CD4-positive, alpha-beta T cell treated with Interleukin-10 for 1 hour (primary cell): Measurements from ENCODE around the gene GPR157.
"Not testable (repeated sequence)": the region's sequence is repeated elsewhere in the genome, so short reads cannot be mapped to it uniquely, and the experiment has no call there.

Experiments
- DNase-seq: peaks from one replicate; pipeline ENCODE4 v3.0.0-alpha.2; 2020

The GPR157 gene

DNA sequence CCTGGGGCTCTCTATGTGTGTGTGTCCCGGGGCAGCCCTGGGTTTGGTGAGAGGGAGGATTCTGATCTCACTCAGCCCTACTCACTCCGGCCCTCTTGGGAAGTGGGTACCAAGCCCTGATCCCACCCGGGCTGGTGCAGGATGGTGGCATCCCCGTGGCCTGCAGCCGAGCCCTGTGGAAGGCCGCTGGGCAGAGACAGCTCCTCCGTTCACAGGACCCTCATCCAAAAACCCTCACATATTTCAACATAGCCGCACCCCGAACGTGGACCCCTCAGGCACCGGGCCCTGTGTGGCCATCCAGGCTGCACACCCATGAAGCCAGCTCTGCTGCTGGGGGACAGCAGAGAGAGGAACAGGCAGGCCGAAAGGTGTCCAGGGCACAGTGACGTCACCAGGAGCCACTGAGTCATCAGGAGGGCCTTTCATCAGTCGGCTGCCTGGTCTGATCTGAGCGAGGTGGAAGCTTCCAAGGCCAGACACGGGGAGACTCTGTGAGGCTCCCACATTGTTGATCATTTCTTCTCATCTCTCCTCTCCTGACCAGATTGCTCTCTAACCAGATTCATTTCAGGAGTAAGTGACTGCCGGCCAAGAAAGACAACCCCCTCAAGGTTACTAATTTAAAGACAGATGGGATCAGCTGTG, 16.2 kb upstream of the GPR157 start:
- no peak for DNase-seq

DNA sequence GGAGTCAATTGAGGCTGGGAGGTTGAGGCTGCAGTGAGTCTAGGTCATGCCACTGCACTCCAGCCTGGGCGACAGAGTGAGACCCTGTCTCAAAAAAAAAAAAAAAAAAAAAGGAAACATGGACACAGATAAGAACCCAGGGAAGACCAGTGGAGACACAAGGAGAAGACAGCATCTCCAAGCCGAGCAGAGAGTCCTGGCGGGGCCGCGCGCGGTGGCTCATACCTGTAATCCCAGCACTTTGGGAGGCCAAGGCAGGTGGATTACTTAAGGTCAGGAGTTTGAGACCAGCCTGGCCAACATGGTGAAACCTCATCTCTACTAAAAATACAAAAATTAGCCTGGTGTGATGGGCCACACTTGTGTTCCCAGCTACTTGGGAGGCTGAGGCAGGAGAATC, 15.6 kb upstream of the GPR157 start:
- not testable (repeated sequence) for DNase-seq

DNA sequence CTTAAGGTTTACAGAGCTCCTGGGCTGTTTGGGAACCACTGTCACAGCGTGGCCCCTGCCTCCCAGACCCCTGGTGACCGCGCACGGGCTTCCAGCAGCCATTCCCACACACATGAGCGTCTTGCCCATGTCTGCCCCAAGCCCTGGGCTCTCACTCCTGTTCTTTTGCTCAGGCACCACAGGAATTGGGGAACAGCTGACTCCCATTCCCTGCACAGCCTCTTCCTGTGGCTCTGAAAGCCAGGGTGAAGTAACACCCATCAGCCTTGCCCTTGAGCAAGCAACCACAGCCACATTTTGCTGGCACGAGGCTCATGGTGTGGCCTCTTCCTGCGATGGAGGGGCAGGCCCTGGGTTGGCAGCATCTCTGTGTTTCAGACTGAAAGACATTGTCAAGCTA, 14.3 kb upstream of the GPR157 start:
- no peak for DNase-seq

DNA sequence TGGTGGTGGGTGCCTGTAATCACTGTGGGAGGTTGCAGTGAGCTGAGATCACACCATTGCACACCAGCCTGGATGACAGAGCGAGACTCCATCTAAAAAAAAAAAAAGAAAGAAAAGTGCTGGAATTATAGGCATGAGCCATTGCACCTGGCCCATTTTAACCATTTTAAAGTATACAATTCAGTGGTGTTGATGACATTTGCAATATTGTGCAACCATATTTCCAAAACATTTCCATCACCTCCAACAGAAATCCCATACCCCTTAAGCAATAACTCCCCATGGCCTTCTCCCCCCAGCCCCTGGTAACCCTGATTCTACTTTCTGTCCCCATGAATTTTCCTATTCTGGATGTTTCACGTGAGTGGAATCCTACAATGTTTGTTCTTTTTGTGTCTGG, 11.0 kb upstream of the GPR157 start:
- no peak for DNase-seq

DNA sequence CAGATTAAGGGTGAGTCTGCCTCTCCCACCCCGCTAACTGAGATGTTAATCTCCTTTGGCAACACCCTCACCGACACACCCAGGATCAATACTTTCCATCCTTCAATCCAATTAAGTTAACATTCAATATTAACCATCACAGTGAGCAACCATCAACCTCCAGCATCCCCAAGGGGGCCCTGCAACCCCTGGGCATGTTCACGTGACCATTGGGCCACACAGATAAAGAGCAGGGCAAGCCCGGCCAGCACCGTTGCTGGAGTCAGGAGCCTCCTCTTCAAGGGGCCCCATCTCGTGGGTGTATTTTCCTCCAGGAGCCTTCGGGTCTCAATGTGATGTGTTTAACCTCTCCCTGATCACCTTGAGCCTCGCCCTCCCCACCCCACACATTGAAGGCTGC, 8.0 kb upstream of the GPR157 start:
- DNase-seq: no peak

DNA sequence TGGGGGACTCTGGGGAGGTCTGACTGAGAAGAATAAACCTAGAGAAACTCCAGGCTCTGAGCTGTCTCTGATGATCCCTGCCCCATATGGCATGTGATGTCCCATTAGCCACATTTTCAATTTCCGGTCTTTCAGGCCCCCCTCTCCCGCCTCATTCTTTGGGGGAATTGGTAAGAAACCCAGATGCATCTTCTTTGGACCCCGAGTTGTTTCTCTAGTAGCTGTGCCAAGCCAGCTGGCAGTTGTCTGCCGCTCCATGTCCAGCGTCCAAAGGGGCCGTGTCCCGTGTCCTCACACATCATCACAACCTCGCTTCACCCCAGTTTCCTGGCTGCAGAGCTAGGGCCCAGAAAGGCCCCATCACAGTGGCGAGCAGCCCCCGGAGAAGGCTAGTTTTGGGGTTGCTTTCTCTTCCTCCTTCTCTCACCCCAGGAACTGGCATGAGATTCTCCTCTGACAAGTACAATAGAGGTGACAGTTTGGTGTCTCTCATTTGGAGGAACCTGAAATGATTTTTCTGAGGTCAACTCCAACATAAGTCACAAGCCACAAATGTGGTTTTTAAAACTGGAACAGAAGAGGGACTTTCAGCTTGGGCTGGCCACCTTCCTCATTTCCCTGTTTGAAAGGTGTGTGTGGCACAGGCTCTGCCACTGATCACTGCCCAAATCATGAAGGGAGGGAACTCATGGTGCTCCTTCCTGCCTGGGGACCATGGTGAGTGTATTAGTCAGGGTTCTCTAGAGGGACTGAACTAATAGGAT, 6.4 kb upstream of the GPR157 start:
- peak; percentile 16 for DNase-seq

DNA sequence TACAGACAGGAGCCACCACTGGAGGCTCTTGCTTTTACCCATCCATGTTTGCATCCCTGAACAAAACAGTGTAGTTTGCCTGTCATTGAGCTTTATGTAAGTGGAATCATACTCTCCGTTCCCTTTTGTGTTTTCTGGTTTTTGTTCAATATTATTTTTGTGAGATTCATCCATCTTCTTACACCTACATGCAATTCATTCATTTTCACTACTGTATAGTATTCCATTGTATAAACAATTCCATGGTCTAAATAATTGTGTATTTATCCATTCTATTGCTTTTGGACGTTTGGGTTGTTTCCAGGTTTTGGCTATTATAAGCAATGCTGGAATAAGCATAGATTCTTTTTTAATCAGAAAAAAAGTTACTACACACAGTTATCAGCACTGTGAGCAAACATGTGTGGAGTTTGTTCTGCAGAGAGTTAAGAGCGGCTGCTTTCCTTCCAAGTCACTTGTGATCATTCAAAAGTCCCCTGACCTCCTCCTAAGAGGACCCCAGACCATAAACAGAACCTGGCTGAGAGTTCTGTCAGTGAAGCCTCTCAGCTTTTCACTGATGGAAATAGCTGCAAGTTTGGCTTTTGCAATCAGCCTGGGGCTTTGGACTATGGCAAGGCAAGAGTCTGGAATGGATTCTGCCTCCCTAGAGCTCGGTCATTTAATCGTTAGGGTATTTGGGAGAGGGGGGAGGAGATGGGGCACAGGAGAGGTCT, 5.1 kb upstream of the GPR157 start:
- no peak for DNase-seq

DNA sequence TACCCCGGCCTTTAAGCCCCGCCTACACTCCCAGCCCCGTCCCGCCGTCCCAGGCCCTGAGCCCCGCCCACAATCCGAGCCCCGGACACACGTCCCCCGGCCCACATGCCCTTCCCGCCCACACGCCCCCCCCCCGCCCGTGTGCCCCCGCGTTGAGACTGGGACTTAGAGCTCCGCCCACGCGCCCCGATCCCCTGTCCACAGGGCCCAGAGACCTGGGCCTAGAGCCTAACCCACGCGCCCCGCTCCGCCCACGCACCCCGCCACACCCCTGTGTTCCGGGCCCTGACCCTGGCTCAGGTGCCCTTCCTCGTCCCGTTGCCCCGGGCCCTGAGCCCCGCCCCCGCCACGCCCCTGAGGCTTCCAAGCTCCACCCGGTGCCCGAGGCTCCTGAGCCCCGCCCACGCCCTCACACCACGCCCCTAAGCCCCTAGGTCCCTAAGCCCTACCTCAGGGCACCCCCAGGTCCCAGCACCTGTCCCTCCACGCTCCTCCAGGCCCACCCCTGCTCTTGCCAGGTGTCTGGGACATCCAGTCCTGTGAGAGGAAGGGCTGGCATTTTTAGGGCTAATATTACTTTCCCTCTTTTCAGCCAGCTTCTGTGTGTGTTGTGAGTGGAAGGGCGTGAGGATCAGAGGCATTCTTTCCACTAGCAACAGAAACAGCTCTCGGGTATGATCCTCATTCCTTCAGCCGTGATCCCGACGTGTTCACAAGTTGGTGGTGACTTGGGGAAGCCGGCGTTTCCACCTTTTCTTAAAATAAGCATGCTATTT, 552 bp upstream of the GPR157 start:
- DNase-seq: peak; percentile 90

DNA sequence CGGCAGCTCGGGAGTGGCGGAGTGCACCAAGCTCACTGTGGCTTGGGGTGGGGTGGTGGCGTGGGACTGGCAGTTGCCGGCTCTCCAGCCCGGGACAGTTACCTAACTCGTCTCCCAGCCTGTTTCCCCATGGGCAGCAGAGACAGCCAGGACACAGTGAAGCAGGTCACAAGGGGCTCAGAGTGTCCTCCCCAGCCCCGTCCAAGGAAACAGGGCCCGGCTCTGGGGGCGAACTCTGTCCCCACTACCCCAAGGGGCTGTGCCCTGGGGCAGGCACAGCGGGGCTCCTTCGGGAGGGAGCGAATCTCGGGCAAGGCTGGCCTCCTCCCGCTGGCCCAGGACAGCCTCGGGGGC, 759 bp downstream of the GPR157 start:
- DNase-seq: no peak

DNA sequence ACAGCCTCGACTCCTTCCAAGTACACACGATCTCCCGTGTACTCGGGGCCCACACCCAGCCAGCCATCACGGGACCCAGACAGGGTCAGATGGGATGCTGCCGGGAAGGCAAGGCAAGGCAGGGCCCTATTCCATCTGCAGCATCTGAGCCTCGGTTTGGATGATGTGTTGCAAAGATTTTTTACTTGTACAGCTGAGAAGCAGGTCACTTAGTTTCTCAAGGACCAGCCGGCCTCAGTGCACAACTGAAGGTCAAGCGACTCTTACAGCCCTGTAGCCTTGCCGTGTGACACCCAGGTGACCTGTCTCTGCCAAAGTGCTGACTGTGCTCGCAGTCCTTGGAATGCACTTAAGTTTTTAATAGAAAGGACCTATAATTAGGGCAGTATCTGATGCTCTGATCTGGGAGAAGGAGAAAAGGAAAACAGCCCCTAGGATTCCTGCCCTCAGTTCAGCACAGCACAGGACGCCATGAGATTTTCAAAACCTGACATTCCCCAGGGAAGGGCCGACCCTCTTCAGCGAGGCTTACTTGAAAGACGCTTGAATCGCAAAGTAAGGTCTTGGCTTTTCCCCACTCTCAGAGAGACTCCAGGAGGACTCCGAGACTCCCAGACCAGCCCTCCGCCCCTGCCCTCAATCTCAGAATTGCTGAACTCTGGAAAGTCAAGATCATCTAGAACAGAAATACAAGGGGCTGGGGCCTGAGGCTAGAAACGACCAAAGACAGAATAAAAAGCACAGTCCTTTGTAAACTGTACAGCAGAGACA, 1.3 kb downstream of the GPR157 start:
- no peak for DNase-seq

DNA sequence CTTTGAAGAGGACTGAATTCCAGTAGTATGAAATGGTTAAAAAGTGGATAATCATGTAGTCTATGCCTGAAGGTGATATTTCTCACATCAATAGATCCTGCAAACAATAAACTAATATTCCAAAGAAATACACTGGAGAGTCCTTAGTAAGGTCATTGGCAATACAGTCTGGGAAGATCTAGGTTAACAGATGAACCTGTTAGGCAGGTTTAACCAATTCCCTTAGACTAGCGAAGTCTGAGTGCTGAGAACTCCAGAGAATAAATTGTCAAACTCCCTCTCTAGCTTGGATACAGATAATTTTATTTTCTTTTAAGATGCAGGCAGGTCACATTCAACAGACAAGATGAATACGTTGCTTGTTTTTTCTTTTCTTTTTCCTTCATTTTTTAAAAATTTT, 2.4 kb downstream of the GPR157 start:
- no peak for DNase-seq

DNA sequence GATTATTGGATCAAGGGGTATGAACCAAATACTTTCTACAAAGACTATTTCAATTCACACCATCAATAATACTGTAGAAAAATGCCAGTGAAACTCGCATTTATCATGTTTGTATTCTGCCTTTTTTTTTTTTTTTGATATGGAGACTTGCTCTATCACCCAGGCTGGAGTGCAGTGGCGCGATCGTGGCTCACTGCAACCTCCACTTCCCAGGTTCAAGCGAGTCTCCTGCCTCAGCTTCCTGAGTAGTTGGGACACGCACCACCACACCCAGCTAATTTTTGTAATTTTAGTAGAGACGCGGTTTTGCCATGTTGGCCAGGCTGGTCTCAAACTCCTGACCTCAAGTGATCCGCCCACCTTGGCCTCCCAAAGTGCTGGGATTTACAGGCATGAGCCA, 3.1 kb downstream of the GPR157 start:
- not testable (repeated sequence) for DNase-seq

DNA sequence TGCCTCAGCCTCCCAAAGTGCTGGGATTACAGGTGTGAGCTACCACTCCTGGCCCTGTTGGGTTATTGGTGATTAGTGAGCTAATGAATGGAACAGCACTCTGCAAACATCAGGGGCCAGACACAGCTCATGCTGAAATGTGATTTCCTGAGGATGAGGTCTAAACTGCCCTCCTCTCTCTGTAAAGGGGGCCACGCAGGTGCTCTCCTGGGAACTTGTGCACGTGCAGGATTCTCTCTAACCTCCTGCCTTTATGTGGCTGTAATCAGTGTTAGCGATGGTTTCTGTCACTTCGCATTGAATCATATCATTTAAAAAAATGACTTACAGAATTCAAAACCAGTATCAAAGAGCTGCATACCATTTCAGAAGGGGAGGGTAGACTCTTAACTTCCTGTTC, 3.6 kb downstream of the GPR157 start:
- no peak for DNase-seq

DNA sequence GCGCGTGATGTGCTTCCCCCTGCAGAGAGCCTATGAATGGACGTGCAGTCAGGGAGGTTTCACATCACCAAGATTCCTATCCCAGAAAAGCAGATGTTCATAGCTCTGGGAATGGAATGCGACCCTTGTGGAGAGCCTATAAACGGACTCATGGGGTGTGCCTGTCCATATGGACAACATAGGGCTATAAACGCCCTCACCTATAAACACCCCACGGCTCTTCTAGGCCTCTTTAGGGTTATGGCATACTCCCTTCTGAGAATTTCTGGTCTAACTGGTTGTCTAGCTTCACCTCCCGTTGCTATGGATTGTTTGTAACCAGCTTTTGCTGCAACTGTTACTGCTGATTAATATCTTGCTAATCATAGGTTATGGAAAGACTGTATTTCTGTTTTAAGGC, 4.5 kb downstream of the GPR157 start:
- not testable (repeated sequence) for DNase-seq

DNA sequence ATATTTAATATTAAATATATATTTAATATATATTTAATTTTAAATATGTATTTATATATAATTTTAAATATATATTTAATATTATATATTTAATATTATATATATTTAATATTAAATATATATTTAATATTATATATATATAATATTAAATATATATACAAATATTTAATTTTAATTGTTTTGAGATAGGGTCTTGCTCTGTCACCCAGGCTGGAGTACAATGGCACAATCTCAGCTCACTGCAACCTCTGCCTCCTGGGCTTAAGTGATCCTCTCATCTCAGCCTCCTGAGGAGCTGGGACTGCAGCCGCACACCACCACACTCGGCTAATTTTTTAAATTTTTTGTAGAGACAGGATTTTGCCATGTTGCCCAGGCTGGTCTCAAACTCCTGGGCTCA, 5.2 kb downstream of the GPR157 start:
- DNase-seq: not testable (repeated sequence)

DNA sequence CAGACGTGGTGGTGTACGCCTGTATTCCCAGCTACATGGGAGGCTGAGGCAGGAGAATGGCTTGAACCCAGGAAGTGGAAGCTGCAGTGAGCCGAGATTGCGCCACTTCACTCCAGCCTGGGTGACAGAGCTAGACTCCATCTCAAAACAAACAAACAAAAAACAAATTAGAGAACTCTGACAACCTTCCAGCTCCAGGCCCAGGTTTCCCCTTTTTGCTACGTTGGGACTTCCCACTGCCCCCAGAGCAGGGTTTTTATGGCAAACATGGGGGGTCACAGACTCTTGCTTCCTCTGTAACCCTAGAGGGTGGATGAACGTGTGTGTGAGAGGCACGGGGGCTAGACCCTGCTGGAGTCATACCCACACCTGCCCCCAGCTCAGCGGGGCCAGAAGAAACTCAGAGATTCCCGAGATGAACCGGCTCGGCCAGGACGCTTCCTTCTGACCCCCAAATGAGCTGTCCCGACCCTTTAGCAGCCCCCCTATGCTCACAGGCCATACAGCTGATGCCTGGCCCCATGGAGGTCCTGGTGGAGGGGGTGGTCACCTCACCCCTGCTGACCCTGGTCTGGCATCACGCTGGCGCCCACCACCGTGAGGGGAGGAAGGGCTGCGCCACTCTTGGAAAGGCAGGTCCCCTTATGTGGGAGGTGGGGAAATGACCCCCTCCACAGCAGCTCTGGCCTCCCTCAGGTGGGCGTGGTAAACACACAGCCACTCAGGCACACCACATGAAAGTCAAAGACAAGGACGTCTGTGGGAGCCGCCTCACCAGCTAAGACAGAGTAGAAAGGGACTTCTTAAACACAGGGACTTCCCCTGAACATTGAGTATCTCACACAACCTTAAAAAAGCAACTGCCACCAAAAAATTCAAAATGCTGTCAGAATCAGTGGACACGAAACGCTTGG, 7.1 kb downstream of the GPR157 start:
- peak; percentile 56 for DNase-seq

DNA sequence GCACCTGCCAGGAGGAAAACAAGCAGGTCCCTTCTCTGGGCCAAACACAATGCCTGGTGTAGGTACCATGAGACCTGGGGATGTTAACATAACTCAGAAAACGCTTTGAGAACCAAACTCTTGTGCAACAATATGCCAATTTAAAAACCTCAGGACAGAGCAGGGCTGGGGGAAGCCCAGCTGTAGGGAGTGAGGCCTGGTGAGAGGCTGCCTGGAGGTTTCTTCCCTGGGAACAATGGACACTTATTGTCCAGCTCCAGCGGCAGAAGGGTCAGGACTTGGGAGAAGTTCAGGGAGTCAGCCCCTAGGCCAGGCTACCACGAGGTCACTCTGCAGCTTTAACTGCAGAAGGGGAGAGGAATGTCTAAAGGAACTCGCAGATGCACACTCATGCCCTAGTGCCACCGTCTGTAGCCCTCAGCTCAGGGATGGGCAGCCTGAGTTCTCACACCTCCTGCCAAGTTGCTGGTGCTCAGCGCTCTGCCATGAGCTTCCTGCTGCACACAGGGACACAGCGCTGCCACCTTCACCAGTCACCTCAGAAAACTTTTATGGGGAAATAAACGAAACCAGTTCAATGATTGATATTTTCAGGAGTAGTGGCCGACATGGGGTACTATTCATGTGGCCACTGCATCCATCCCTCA, 8.5 kb downstream of the GPR157 start:
- no peak for DNase-seq

DNA sequence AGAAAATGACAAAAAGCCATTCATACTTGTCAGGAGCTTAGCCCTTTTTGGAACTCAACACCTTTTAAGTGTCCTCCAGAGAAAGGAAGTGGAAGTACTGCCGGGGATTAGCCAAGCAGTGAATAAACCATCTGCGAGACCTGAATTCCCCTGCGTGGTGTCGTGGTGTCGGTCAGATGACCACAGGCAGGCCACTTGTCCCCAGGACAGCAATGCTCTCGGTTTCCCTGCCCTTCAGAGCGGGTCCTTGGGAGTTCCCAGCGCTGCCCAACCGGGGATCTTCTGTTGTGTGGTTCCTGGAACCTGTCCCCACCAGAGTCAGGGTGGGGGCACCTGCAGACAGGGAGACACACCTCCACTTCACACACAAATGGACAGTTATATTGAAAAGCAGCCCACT, 9.2 kb downstream of the GPR157 start:
- DNase-seq: no peak

DNA sequence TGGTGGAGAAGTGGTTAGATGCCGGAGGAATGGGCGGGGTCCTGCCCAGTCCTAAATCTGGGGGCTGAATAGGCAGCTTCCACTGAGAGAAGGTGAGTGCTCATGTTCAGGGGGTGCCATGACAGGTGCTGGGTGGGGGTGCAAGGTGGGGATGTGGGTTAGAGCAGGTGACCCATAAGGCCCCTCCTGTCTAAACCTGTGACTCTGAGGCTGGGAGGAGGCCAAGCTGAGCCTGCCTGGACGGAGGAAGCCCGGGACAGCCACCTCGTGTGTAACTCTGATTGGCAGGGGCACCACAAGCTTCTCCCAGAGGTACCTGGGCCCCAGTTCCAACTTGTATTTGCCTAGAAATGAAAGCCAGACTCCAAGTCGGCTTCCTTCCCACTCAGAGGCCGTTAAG, 10.7 kb downstream of the GPR157 start:
- no peak for DNase-seq

DNA sequence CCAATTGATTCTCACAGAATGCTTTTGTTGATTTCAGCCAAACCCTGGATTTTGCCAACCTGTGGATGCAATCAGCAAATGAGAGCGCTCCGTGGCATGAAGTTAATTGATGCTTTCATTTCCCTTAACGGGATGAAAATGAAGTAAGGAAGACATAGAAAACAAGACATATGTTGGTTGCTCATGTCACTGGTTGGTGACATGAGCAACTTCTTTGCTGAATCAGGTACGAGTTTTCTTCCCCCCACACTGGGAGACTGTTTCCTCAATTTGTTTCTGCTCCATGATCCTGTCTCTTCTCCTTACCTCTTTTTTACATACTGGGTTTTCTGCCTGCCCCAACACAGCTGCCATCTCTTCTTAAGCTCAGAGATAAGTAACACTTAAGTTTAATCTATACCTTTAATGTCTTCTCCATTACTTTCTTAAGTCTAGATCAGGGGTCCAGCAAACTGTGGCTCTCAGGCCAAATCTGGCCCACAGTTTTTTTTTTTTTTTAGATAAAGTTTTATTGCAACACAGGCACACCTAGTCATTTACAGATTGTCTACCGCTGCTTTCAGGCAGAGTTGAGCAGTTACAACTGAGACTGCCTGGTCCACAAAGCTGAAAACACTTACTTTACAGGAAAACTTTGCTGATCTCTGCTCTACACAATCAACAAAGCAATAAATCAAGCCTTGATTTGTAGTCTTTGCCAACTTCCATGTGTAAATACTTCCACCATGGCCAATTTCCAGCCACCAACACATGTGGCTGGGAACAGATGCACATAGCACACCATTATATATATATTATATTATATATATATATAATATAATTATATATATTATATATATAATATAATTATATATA, 13.3 kb downstream of the GPR157 start:
- no peak for DNase-seq
